Measurements from ENCODE around the gene GAPDH.

DNA sequence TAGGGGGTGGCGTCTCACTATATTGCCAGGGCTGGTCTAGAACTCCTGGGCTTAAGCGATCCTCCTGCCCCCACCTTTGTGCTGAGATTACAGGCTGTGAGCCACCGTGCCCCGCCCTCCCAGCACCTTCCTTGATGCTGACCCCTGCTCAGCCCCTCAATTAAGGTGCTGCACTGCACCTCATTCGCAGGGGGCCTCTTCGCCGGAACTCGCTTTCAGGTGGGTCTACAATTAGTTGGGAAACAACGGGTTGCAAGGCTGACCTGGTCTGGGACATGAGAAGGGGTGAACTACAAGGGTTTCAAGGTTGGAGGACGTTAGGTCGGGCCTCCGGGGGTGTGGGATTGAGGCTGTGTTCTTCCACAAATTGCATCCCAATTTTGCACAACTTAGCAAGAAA, 35.0 kb downstream of the GAPDH start:
- TF ChIP-seq CTCF (IDR thresholded peaks at IDR 0.05) (no peak), POLR2AphosphoS5 (IDR thresholded peaks at IDR 0.05) (no peak), POLR2A (IDR thresholded peaks at IDR 0.05) (no peak)

Data from prostate gland (tissue), 2 donors.